Skin of body (tissue), 2 donors: ENCODE results near the gene CDK14. TPM values are rescaled to one million over a fixed set of nuclear protein-coding genes. Genes with fewer than 3 reads are reported as not detected.
"Not testable (repeated sequence)": the region's sequence is repeated elsewhere in the genome, so short reads cannot be mapped to it uniquely, and the experiment has no call there.

Experiments used
- DNase-seq: peaks from one replicate; lab custom pipeline; 2025; lab: John Stamatoyannopoulos, UW
- total RNA-seq: library from RNA; depleted of rRNA; stranded (reverse); fragments of >200 nt; gene quantifications from one replicate; pipeline ENCODE4 v1.2.3, GENCODE V29; 2014

CDK14 gene
- total RNA-seq, 1 donor from 2014 or later, result 51.6 TPM

DNA sequence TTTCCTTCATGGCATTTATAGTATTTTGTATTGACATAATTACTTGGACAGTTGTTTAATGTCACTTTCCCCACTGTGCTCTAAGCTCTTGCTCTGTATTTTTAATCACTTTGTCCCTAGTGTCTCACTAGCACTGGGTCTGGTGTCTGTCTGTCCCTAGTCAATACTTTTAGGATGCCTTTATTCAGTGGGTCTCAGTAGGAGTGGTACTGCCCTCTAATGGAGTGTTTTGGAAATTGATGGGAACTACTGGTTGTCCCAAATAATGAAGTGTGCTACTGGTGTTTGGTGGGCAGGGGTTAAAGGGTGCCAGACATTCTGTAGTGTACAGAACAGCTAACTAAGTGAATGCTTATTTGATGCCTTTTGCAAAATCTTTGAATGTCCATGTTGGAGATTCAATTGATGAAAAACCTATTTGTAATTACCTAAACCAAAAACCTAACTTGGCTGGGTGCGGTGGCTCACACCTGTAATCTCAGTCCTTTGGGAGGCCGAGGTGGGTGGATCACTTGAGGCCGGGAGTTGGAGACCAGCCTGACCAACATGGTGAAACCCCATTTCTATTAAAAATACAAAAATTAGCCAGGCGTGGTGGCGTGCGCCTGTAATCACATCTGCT lies 33.3 kb downstream of the CDK14 start:
- DNase-seq, result no peak

DNA sequence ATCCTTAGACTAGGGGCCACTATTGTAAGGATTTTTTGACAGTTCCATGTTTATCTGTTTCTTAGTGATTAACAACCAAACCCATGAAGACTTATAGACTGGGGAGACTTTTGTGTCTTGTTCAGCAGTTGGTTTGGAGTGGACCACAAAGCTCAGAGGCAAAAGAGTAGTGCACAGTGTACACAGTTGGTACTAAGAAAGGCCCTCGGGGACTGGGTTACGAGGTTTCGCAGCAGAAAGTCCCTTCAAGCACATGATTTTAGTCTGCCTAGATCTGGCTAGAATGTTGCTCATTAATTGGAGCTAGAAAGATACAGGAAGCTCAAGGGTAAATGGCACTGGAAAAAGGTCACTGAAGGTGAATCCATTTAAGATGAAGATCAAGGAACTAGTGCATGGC lies 35.4 kb downstream of the CDK14 start:
- no peak for DNase-seq

GRCh38 chr7:90639683-90640082 lies 43.6 kb downstream of the CDK14 start:
- not testable (repeated sequence) for DNase-seq

GRCh38 chr7:90642978-90643377 lies 46.9 kb downstream of the CDK14 start:
- no peak for DNase-seq

GRCh38 chr7:90645784-90646183 lies 49.7 kb downstream of the CDK14 start:
- no peak for DNase-seq

- no peak for DNase-seq
Measured at GRCh38 chr7:90648107-90648506, 52.0 kb downstream of the CDK14 start.

- DNase-seq, result no peak
Measured at GRCh38 chr7:90648834-90649233, 52.7 kb downstream of the CDK14 start.

DNA sequence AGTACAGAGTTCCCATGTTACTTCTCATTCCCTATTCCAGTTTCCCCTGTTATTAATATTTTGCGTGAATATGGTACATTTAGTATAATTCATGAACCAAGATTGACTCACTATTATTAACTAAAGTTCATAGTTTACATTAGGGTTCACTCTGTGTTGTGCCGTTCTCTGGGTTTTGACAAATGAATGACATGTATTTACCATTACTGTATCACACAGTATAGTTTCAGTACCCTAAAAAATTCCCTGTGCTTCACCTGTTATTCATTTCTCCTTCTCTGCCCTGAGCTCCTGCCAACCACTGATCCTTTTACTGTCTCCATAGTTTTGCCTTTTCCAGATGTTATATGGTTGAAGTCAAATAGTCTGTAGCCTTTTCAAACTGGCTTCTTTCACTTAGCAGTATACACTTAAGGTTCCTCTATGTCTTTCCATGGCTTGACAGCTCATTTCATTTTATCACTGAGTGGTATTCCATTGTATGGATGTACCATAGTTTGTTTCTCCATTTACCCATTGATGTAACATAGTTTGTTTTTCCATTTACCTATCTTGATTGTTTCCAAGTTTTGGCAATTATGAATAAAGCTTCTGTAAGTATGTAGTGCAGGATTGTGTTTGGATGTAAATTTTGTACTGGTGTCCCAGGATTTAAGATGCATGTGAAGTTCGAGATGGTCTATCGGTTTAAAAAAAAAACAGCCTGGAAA lies 58.8 kb downstream of the CDK14 start:
- DNase-seq, result no peak

GRCh38 chr7:90655566-90655965 lies 59.4 kb downstream of the CDK14 start:
- no peak for DNase-seq

DNA sequence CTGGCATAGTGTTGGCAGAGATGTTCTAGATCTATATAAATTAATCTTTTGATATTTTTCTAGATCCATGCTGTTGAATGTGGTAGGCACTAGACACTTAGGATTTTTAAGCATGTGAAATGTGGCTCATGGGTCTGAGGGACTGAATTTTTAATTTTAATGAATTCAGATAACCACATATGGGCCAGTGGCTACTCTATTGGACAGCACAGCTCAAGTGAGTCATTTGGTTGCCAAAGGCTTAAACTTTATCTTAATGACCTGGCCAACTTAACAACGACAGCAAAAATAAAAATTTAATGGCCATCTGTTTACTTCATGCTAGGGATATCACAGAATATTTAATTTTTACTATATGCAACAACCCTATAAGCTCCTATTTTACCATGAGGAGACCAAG lies 61.4 kb downstream of the CDK14 start:
- no peak for DNase-seq

DNA sequence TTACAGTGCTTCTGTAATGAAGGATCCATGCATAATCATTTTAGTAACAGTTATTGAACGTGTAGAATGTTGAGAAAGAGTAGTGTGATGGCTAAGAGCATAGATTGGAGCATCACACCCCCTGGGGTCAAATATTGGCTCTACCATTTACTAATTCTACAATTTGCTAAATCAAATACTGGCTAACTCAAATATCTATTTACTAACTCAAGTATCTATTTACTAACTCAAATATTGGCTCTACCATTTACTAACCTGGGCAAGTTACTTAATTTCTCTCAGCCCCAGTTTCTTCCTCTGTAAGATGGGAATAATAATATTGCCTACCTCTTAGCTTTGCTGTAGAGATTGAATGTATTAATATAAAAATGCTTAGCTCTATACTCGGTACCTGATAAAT lies 64.0 kb downstream of the CDK14 start:
- no peak for DNase-seq

DNA sequence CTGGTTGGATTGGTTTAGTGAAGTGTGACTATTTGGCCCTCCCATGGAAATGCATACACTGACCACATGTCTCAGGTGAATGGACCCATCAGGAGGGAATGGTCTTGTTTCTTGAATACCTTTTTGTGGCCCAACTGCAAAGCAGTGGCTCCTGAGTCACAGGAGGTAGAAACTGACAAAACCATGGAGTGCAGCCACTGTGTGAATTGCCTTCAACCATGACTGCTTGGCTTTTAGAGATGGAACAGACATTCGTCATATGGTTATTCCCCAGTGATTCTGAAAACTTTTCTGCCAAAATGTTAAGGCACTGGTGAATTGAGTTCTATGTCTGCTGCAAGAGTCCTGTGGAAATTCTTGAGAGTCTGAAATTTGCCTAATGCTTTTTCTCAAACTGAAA lies 64.7 kb downstream of the CDK14 start:
- no peak for DNase-seq

GRCh38 chr7:90661290-90662151 lies 65.4 kb downstream of the CDK14 start:
- DNase-seq, result peak; percentile 16

DNA sequence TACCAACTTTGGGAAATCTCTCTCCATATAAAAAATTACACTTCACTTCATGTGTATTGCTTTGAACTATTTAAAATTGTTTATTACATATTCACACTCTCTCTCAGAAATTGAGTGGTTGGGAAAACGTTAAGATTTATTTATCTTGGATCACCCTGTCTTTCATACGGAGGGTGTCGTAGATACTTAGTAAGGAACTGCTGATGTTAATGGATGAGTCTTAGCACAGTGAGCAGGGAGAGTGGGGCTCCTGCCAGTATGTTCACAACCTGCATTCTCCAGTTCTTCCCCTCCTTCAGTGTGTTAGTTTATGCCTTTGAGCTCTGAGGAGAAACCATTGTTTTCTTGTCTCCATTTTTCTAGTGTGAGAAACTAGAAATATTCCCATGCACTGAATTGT lies 67.1 kb downstream of the CDK14 start:
- no peak for DNase-seq

DNA sequence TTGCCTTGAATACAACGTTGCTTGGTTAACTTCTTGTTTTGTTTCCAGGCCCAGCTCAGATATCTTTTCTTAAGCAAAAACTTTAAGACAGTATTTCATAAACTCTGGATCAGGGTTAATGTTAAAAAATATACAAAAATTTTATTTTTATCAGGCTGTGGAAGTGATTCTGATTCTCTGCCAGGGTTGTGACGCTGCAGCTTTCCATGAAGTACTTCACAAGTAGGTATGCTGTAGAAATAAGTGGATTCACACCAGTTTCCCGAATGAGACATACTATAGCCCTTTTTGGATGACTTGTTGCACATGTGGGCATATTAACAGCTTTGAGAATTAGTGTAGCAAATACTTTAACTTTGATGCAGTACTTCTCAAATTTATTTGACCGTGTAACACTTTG lies 70.1 kb downstream of the CDK14 start:
- DNase-seq, result no peak

DNA sequence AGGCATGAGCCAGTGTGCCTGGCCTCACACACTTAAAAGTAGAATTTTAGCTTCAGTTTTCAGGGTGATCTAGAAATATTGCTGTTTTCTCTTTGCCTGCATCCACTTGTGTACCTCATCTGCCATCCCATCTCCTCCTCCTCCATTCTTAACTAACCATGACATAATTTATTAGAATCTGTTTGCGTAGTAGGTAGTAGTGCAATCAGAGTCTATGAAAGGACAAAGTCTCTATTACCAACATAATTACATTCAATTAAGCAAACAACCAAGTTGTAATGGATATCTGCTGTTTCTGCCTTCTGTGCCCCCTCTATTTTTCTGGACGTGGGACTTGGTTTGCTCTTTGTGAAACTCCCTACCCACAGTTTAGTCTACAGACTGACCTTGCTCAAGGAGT lies 72.9 kb downstream of the CDK14 start:
- no peak for DNase-seq

GRCh38 chr7:90669492-90669891 lies 73.4 kb downstream of the CDK14 start:
- DNase-seq, result no peak

- no peak for DNase-seq
Measured at GRCh38 chr7:90671571-90671970, 75.5 kb downstream of the CDK14 start.

GRCh38 chr7:90672210-90672609 lies 76.1 kb downstream of the CDK14 start:
- no peak for DNase-seq

DNA sequence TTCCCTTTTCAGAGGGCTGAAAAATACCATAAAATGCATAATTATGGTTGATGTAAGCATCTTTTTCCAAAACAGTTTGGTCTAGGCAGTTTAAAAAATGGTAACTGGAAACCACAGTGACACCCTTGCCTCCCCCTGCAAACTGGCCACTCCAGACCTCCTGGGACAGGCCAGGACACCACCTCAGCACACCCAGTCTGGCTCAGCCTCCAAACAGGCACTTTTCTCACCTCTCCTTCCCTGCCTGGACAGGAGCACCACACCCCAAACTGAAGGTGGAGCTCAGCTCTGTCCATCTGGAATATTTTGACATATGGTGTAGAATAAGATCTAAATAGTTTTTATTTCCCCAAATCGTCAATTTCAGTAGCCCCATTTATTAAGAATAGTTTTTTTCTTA lies 78.5 kb downstream of the CDK14 start:
- no peak for DNase-seq

DNA sequence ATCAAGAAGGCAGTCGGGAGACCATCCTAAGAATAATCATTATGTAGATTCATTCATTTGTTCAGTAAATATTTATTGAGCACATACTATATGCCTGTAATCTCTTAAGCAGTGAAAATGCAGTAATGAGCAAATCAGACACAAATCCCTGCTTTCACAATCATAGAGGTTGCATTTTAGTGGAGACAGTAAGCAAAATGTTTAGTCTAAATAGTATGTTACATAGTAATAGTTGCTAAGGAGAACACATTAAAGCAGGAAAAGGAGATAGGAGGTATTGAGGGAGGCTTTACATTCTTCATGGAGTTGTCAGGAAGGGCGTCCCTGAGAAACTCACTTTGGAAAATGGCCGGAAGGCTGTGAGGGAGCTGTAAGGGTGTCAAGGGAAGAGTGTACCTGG lies 79.9 kb downstream of the CDK14 start:
- DNase-seq, result no peak
